K562 (cell line): Measurements from ENCODE around the gene CCDC69. TPM values are rescaled to one million over a fixed set of nuclear protein-coding genes. Genes with fewer than 3 reads are reported as not detected.

Experiments
- ATAC-seq: fragments of 200-7000 bp; cut with Tn5 transposase; 3 replicates; pipeline ENCODE4 v1.9.1; 2020; ENCODE audit warnings: moderate library complexity
- BruUV-seq: library from RNA; stranded (reverse); fragments of 400-500 nt; replicated peaks from 2 replicates; lab custom pipeline; 2021; lab: Mats Ljungman, UMichigan
- CTCF ChIA-PET: fragments of 300-600 bp; formaldehyde crosslinking; extraction: SDS; loops from one replicate; lab custom pipeline; 2021; ENCODE audit warnings: low intra/inter-chr PET ratio; lab: Yijun Ruan, JAX
- POLR2A ChIA-PET: fragments of 300-600, 350-650 bp; sonication (Branson Sonifier 250); formaldehyde crosslinking; extraction: SDS; loops from one replicate; lab custom pipeline; 2021; ENCODE audit warnings: antibody characterized with exemption, inconsistent platforms; lab: Yijun Ruan, JAX
- DNase-seq, 4 experiments: peaks; one replicate each; pipeline versions ENCODE4 v3.0.0 to v3.0.0-alpha.2; 2011 to 2018; ENCODE audit warnings: low spot score in 3 of 4, mixed read lengths in 3 of 4; ENCODE audit errors: extremely low read depth in 1 of 4
- FAIRE-seq: peaks from 2 replicates; lab custom pipeline; 2011; peaks lifted over from hg19 to GRCh38; lab: Jason Lieb, UNC
- H2AFZ ChIP-seq: 2 replicates; pipeline ENCODE4 v1.6.0; 2011; ENCODE audit warnings: low read depth, low read length, control low read depth, inconsistent platforms
- H3K27ac ChIP-seq: fragments of 200-600 bp; 3 replicates; pipeline ENCODE4 v1.8.0; 2011; ENCODE audit warnings: low read depth, mild to moderate bottlenecking, control low read depth, inconsistent platforms, low read length, moderate library complexity, mixed read lengths; ENCODE audit errors: extremely low read depth
- H3K27me3 ChIP-seq, 2 experiments: fragments of 300-600 bp in 1 of 2; 2 replicates in 1 of 2; 3 replicates in 1 of 2; pipeline versions ENCODE4 v1.6.0 to v1.8.0; 2011; ENCODE audit warnings: inconsistent platforms in 2 of 2, low read length in 2 of 2, mild to moderate bottlenecking in 1 of 2, mixed read lengths in 1 of 2, moderate library complexity in 1 of 2; ENCODE audit not compliant: control insufficient read depth in 2 of 2, insufficient read depth in 2 of 2
- H3K36me3 ChIP-seq: fragments of 300-600 bp; 3 replicates; pipeline ENCODE4 v1.8.0; 2011; ENCODE audit warnings: mild to moderate bottlenecking, low read length, inconsistent platforms; ENCODE audit not compliant: control insufficient read depth, insufficient read depth
- H3K4me1 ChIP-seq, 2 experiments: fragments of 200-600 bp in 1 of 2; replicated peaks in 1 of 2; 2 replicates in 1 of 2; 3 replicates in 1 of 2; pipeline versions ENCODE4 v1.5.1 to v1.8.0; 2011; ENCODE audit warnings: inconsistent platforms in 2 of 2, low read length in 2 of 2, mild to moderate bottlenecking in 1 of 2, mixed read lengths in 1 of 2, moderate library complexity in 1 of 2; ENCODE audit not compliant: control insufficient read depth in 2 of 2, insufficient read depth in 2 of 2
- H3K4me2 ChIP-seq: 2 replicates; pipeline ENCODE4 v1.6.1; 2011; ENCODE audit warnings: low read length, control low read depth, inconsistent platforms, mixed read lengths; ENCODE audit not compliant: insufficient read depth
- H3K4me3 ChIP-seq: fragments of 200-600 bp; sonication (generic), shearing (Covaris generic); 2 replicates; pipeline ENCODE4 v1.5.1; 2016; ENCODE audit warnings: control low read depth, inconsistent platforms
- H3K79me2 ChIP-seq: fragments of 200-600 bp; 3 replicates; pipeline ENCODE4 v1.8.0; 2011; ENCODE audit warnings: low read length, inconsistent platforms; ENCODE audit not compliant: control insufficient read depth, insufficient read depth
- H3K9ac ChIP-seq, 2 experiments: 2 replicates each; pipeline versions ENCODE4 v1.6.0 to v1.6.1; 2011; ENCODE audit warnings: low read depth in 2 of 2, low read length in 2 of 2, control low read depth in 1 of 2, inconsistent platforms in 1 of 2, mild to moderate bottlenecking in 1 of 2, mixed read lengths in 1 of 2; ENCODE audit not compliant: insufficient read depth in 1 of 2
- H3K9me1 ChIP-seq: one replicate; pipeline ENCODE4 v1.6.0; 2011; ENCODE audit warnings: inconsistent platforms, mild to moderate bottlenecking, low read length, moderate library complexity; ENCODE audit not compliant: control insufficient read depth, insufficient read depth
- H3K9me3 ChIP-seq: replicated peaks from 2 replicates; pipeline ENCODE4 v1.5.1; 2011; ENCODE audit warnings: low read depth, low read length, inconsistent platforms; ENCODE audit not compliant: control insufficient read depth, insufficient read depth
- H4K20me1 ChIP-seq: replicated peaks from 2 replicates; pipeline ENCODE4 v1.6.1; 2011; ENCODE audit warnings: low read length, inconsistent platforms, mixed read lengths; ENCODE audit not compliant: control insufficient read depth, insufficient read depth
- ARID4B ChIP-seq: sonication (generic); formaldehyde crosslinking; IDR thresholded peaks from 2 replicates; pipeline ENCODE4 v1.8.0; 2022; ENCODE audit warnings: mild to moderate bottlenecking, missing genetic modification reagents
- FIP1L1 ChIP-seq: fragments of 200-400 bp; formaldehyde crosslinking; IDR thresholded peaks from 2 replicates; pipeline ENCODE4 v1.6.1; 2018; ENCODE audit warnings: mild to moderate bottlenecking, low read depth, low read length; ENCODE audit not compliant: poor library complexity, severe bottlenecking
- FOXA1 ChIP-seq: fragments of 450-650 bp; IDR thresholded peaks from 2 replicates; pipeline ENCODE4 v1.6.1; 2016; ENCODE audit warnings: mild to moderate bottlenecking, borderline replicate concordance
- NFIX ChIP-seq: fragments of 250-450 bp; sonication (Bioruptor Pico); IDR thresholded peaks from 2 replicates; pipeline ENCODE4 v1.4.0; 2020; ENCODE audit warnings: low read depth, mild to moderate bottlenecking, moderate library complexity
- ZNF277 ChIP-seq: fragments of 250-450 bp; sonication (Bioruptor Pico); IDR thresholded peaks from 2 replicates; pipeline ENCODE4 v1.8.0; 2022; ENCODE audit warnings: inconsistent platforms, mild to moderate bottlenecking, moderate library complexity, borderline replicate concordance
- ZNF507 ChIP-seq: conservative IDR thresholded peaks from 2 replicates; pipeline ENCODE4 v1.6.1; 2017; ENCODE audit warnings: missing genetic modification characterization, missing compliant biosample characterization
- ZSCAN29 ChIP-seq: fragments of 450-650 bp; IDR thresholded peaks from 2 replicates; pipeline ENCODE4 v1.6.1; 2017
- WGBS: fragments of 100-300 bp; shearing (Covaris generic); methylation state at CpG from one replicate; pipeline ENCODE4 v1.1.6; 2016; ENCODE audit warnings: low coverage, mixed read lengths; ENCODE audit not compliant: insufficient coverage; ENCODE audit errors: missing lambda C conversion rate; 5-methylcytosine and 5-hydroxymethylcytosine counted together
- in situ Hi-C: fragments of 300-500 bp; cut with MboI; formaldehyde crosslinking; loops from 4 replicates; pipeline ENCODE4 v1.15.0; 2018; ENCODE audit warnings: inconsistent platforms, mixed read lengths
- intact Hi-C: fragments of 100-400 bp; cut with micrococcal nuclease; formaldehyde crosslinking; loops from 2 replicates; pipeline ENCODE4 v1.14.2; 2022
- polyA plus RNA-seq, 8 experiments: library from polyadenylated mRNA; depleted of rRNA in 4 of 8; stranded (reverse) in 5 of 8; unstranded in 3 of 8; fragments of >200 nt; fragmentation: Nextera tagmentation in 2 of 8; fragmentation: Illumina TruSeq in 1 of 8; extraction: Ambion mirVana in 2 of 8; extraction: Trizol in 1 of 8; gene quantifications; 2 replicates each; pipeline versions ENCODE4 v1.2.1 to v1.2.3, GENCODE V29; 2011 to 2014; ENCODE audit warnings: inconsistent platforms in 1 of 8, missing spikeins in 1 of 8
- total RNA-seq, 7 experiments: library from RNA; depleted of rRNA in 6 of 7; stranded (reverse); fragments of >200 nt in 6 of 7; fragmentation: Illumina TruSeq in 2 of 7; extraction: Trizol in 2 of 7; gene quantifications; 2 replicates each; pipeline versions ENCODE4 v1.2.1 to v1.2.3, GENCODE V29; 2011 to 2021; ENCODE audit warnings: low replicate concordance in 1 of 7

Gene CCDC69
- total and polyA plus RNA-seq, 9 of the 15 experiments (the other 6 are each of a cell fraction or from before 2014, with no cell fraction given), result 0.65 to 12.2 (median 7.6) TPM

- H3K79me2 ChIP-seq, result no peaks in the 10 kb centered on the region
- FAIRE-seq, result no peak
- H3K4me1 ChIP-seq, result no peaks in the 10 kb centered on the region; a peak in 2 of 5 replicates
- no peaks in the 10 kb centered on the region for H3K9me1 ChIP-seq
- H4K20me1 ChIP-seq, result no peaks in the 10 kb centered on the region
- no peak overlapping the region for H3K9ac ChIP-seq
- no peak overlapping the region for H3K27ac ChIP-seq
- CTCF ChIA-PET, result no interaction called here
- H3K36me3 ChIP-seq, result no peaks in the 10 kb centered on the region
- ATAC-seq, result no peak
- no peak overlapping the region for H3K4me3 ChIP-seq
- H2AFZ ChIP-seq, result no peak overlapping the region
- no peak for TF ChIP-seq FOXA1
- intact Hi-C loops, result no loop called here
- 41% methylated on average over 6 of the region's 6 CpGs for WGBS
- H3K9me3 ChIP-seq, result no peaks in the 10 kb centered on the region
- no peaks in the 10 kb centered on the region for H3K27me3 ChIP-seq
- no peak for DNase-seq
- H3K4me2 ChIP-seq, result no peak overlapping the region
- in situ Hi-C loops, result no loop called here
- POLR2A ChIA-PET, result interaction anchor here (0.6 kb wide), 1 partner anchor 10 kb away, joined by 3 read pairs; no protein-coding TSS in a partner anchor
- no TSS peak for BruUV-seq
Measured at GRCh38 chr5:151200913-151201595, 22.8 kb downstream of the CCDC69 start.

GRCh38 chr5:151199581-151200185 lies 24.2 kb downstream of the CCDC69 start:
- Histone ChIP-seq H3K36me3 (no peaks in the 10 kb centered on the region), H2AFZ (no peak overlapping the region), H3K27ac (no peak overlapping the region), H3K27me3 (no peaks in the 10 kb centered on the region), H3K79me2 (no peaks in the 10 kb centered on the region), H3K4me2 (no peak overlapping the region), H4K20me1 (no peaks in the 10 kb centered on the region), H3K9ac (no peak overlapping the region), H3K9me3 (no peaks in the 10 kb centered on the region), H3K9me1 (no peaks in the 10 kb centered on the region), H3K4me1 (no peaks in the 10 kb centered on the region; a peak in 1 of 5 replicates), H3K4me3 (no peak overlapping the region)
- intact Hi-C loops (no loop called here), in situ Hi-C loops (no loop called here)
- ATAC-seq (no peak), DNase-seq (no peak), FAIRE-seq (no peak)
- BruUV-seq, result no TSS peak
- ChIA-PET CTCF (no interaction called here), POLR2A (interaction anchor here (0.6 to 0.7 kb wide), 2 partner anchors 71 to 141 kb away, joined by 3 read pairs; no protein-coding TSS in a partner anchor)
- WGBS, result 44% methylated on average over 7 of the region's 7 CpGs
- no peak for TF ChIP-seq ARID4B (CRISPR knock-in tag)
- no peak for TF ChIP-seq ZSCAN29
- no peak for TF ChIP-seq FIP1L1
- TF ChIP-seq ZNF277 (CRISPR knock-in tag), result no peak
- no peak for TF ChIP-seq ZNF507
- no peak for TF ChIP-seq NFIX (CRISPR knock-in tag)
